Skin of body (tissue), 2 donors: ENCODE measurements around the gene RBFOX2. TPM values are rescaled to one million over a fixed set of nuclear protein-coding genes. Genes with fewer than 3 reads are reported as not detected.

ENCODE experiments used
- DNase-seq: peaks from one replicate; lab custom pipeline; 2025; lab: John Stamatoyannopoulos, UW
- total RNA-seq: library from RNA; depleted of rRNA; stranded (reverse); fragments of >200 nt; gene quantifications from one replicate; pipeline ENCODE4 v1.2.3, GENCODE V29; 2014

Gene RBFOX2
- total RNA-seq, 1 donor from 2014 or later: 144 TPM

DNA sequence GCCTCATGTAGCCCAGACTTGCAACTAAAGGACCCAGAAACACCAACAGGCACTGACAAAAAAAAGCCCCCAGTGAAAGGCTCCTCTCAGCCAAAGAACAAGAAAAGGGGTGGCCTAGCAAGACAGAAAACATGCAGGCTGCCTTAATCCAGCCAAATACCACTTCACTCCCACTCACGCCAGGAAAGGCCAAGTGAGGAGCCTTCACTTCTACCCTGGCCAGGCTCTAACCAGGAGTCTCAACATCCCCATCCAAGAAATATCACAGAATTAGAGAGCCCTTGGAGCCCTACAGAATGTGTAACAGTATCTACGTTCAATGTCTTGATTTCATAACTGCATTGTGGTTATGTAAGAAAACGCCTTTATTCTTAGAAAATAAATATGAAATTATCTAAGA is 162.0 kb downstream of the RBFOX2 start:
- no peak for DNase-seq

DNA sequence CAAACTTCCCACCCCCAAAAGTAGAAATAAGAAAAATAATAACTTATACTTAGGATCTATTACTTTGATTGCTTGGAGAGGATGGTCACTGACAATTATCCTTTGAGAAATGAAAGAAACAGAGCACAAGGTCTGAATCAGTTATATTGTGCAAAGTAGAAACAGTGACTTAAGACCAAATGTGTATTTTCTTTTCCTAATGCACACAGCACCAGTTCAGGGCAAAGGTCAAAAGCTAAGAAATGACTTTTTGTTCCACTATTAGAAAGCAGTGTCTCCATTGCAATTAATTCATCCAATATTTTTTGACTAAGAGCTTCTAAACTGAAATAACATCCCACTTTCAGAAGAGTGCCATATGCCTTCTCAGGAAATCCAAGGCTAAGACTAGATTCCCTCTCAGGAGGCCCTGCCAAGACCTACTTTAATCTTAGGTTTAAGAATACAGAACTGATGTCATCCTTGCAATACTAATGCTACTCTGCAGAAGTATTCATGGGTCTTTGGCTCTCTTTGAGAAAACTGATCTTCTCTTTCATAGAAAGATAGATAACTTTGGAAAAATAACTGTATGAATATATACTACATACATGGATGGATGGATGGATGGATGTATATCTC is 164.0 kb downstream of the RBFOX2 start:
- DNase-seq: no peak

DNA sequence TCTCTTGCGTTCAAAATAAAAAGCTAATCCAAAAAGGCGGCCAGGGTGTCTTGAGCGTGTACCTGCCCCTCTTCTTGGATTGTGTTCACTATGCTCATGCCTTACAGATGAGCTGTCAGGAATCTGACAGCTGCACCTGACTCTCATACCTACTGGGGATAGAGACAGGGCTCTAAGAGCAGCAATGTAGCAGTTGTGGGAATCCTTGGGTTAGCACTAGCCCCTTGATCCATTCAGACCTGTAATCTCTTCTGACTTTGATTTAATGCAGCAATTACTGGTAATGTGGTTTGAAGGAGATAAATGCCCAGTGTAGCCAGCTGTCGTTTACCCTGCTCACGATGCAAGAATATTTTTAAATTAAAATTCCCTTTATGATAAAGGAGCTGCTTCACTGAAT is 165.2 kb downstream of the RBFOX2 start:
- DNase-seq: no peak

DNA sequence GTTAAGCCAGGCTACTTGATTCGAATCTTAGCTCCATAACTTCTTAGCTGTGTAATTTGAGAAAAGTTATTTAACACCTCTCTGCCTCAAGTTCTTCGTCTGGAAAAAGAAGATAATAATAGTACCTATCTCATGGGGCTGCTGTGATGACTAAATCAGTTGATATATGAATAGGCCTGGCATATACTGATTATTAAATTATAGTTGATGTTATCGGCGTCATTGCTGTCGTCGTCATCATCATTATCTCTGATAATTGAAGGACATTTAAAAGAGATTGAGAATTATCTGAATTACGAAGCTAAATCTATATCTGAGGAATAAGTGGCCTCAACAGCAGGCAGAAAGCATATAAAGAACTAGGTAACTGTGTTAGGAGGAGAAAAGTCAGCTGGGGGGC is 165.9 kb downstream of the RBFOX2 start:
- no peak for DNase-seq

DNA sequence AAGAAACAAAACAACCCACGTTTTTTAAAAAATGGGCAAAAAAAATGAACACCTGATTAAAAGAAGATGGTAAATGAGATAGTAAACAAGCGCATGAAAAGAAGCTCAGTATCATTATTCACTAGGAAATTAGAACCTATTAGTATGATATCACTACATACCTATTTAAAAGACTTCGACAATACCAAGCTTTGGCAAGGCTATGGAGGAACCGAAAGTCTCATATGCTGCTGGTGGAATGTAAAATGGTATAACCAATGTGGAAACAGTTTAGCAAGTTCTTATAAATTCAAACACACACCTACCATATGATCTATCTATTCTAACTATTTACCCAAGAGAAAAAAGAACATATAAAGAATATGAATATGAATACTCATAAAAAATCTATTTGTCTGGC is 167.2 kb downstream of the RBFOX2 start:
- no peak for DNase-seq

DNA sequence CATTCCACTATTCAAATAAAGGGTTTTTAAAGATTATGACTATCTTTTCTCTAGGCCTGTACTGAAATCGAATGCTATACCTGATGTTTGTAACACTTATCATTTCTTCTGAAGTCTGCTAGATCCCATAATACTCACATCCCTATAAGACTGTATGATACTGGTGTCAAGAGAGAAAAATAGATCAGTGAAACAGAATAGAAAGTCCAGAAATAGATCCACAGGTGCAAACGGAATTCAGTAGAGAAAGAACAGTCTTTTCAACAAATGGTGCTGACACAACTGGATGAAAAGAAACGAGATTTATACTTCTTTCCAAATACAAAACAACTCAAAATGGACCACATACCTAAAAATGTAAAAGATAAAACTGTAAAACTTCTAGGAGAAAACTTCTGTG is 167.8 kb downstream of the RBFOX2 start:
- no peak for DNase-seq

DNA sequence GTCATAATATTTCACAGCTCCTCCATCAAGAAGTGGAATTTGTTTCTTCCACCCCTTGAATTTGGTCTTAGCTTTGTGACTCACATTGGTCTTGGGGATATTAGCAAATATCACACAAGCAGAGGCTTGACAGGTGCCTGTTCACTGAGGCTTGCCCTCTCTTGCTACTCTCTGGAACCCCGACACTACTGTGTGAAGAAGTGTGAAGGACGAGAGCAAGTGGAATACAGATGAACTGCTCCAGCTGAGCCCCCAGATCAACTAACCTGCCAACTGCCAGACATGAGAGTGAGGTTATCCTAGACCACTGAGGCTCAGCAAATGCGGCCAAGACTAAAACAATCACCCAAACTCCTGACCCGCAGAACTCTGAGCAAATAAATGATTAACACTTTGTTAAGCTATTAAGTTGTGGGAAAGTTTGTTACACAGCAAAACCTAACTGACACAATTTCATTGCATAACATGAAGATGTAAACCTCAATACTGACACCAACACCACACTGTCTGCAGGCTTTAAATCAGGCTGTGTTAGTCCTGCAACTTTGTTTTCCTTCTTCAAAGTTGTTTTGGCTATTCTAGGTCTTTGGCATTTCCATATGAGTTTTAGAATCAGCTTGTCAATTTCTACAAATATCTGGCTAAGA is 168.4 kb downstream of the RBFOX2 start:
- DNase-seq: no peak

DNA sequence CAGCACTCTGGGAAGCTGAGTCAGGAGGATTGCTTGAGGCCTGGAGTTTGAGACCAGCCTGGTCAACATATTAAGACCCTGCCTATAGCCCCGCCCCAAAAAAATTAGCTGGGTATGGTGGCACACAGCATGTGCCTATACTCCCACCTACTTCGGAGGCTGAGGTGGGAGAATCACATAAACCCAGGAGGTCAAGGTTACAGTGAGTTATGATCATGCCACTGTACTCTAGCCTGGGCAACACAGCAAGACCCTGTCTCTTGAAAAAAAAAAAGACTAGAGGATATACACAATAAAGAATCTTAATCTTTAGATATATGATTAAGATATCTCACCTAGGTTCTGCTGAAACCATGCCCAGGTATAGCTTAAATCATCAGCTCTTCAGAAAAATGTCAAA is 174.3 kb downstream of the RBFOX2 start:
- DNase-seq: no peak

DNA sequence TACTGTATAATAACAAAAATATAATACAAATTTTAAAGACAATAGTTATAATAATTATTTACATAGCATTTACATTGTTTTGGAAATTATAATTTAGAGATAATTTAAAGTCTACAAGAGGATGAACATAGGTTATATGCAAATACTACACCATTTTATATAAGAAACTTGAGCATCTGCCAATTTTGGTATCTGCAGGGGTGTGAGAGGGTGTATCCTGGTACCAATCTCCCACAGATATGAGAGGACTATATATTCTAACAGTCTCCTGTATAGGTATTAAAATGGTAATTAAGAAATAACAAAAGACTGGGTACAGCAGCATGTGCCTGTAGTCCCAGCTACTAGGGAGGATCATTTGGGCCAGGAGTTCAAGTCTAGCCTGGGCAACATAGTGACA is 176.5 kb downstream of the RBFOX2 start:
- DNase-seq: no peak

DNA sequence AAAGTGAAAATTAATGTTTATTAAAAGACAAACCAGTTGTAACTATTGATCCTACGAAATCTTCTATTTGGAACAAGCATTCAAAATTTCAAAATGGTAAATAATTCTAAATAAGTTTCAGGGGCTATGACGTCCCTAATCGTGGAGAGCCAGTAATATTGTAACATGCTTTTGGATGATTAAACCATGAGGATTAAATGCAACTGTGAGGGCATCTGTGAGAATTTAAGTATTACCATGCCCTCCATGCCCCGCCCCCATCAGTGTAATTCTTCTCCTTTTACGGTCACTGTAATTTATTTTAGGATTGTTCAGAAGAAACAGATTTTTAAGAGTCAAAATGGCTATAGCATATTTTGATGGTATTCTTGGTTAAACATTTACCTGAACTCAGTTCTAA is 177.8 kb downstream of the RBFOX2 start:
- no peak for DNase-seq

DNA sequence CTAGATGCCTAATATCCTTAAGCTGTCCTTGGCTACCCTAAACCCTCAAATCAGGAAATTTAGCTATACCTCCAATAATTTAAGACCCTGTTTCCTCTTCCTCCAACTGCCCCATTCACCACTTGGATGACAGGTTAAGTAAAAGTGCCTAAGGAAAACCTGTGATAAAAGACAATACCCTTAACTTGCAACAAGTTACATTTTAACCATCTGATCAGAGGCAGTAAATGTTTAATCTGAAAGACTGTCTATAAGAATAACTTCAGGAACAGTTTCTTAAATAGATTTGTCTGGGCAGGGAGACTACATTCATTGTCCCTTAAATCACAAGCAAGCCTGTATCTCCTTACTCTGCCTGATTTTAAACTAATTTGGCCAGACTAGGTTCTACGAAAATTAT is 181.8 kb downstream of the RBFOX2 start:
- DNase-seq: no peak

DNA sequence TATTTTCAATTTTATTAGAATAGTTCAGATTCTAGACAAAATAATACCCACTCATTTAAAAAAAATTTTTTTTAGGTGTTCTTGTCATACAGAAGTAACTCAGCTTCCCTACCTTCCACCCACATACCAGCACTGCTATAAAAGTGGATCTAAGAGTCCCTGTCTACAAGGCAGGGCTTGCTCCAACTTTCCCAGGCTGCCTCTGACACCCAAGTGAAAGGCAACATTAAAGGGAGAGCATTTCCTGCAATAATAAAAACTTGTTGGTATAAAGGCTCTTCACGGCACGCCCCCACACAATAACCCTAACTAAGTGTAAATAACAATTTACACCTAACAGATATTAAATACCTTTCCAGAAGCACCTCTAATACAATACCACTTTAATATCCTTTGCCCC is 183.7 kb downstream of the RBFOX2 start:
- DNase-seq: no peak

DNA sequence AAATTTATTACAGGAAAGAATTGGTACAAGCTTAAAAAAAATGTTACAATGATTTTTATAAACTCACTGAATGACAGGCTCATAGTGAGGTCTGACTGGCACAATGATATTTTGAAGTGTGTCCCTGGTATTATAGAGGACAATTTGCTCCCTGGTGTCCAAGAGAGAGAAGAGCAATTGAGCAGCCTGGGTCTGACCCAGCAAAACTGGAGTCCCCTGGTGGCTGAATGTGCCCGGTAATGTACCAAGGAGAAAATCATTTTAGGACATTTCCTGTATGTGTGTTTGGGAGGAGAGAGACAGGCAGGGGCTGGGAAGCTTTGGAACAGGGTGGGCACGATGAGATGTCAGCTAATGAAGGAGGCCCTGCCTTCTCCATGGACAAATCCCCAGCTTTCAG is 185.7 kb downstream of the RBFOX2 start:
- DNase-seq: no peak

DNA sequence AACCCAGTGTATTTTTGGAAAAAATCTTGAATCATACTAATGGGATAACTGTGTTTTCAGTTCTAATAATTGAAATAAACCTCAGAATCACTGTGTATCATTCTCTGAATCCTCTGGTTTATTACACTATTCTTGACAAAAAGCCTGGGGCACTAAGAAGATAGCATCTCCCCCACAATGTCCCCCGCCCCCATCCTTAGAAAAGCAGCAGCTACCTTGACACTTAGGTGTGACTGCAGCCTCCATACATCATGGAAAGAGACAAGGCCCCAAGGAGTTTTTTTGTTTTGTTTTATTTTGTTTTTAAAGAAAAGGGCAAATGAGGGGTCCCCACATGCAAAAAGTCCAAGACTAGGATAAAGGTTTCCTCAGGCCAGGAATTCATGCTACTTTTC is 186.1 kb downstream of the RBFOX2 start:
- no peak for DNase-seq

DNA sequence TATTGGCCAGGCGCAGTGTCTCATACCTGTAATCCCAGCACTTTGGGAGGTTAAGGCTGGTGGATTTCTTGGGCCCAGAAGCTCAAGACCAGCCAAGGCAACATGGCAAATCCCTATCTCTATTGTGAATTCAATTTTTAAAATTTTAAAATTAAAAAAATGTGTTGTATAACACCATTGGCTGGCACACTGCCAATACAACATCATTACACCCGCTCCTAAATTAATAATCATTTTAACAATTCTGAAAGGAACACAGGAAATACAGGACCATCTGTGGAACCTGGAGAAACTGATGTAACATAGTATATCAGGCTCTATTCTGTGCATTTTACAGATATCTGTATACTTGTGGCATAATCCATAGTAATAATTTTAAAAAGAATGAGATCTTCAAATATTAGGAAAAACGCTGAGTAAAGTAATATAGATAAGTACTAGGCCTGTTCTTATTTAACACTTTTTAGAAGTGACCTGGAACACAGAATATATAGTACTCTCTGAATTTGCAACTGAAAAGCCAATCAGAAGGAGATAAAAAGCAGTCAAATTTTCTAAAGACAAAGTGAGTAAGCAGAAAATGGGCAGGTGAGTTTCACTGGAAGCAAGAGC is 186.6 kb downstream of the RBFOX2 start:
- no peak for DNase-seq

DNA sequence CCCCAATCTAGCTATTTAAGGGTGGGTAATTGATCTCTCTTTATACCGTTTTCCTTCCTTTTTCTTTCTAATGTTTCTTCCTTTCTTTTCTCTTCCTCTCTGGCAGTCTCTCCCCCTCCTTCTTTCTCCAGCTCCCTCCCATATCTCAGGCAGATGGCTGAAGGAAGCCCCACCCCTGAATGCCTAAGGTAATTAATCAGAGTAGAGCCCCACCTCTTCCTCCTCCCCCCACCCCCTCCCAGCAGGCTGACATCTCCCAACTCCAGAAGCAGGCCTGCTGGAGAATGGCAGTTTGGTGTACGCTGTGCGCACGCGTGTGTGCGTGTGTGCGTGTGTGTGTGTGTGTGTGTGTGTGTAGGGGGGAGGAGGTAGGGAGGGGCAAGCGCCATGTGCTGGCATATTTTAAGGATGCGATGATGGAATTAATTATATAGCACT is 188.3 kb downstream of the RBFOX2 start:
- DNase-seq: peak; percentile 98

DNA sequence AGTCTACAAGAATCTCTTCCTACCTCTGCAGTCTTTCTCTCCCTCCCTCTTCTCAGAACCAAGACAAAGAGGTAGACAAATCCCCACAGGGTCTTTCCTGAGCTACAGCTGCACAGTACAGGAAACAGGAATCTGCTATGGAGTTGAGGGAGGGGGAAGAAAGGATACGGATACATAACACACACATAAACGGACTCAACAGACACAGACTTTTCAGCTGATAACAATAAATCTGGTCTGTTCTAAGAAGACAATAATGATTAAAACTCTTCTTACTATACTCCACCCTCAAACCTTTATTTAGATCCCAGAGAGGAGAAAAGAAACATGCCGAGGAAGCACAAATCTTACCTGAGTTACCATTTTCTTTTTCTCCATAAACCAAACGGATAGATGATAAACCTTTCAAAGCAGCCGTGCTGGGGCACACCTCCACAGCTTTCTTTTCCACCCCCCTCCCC is 188.8 kb downstream of the RBFOX2 start:
- DNase-seq: peak; percentile 54

DNA sequence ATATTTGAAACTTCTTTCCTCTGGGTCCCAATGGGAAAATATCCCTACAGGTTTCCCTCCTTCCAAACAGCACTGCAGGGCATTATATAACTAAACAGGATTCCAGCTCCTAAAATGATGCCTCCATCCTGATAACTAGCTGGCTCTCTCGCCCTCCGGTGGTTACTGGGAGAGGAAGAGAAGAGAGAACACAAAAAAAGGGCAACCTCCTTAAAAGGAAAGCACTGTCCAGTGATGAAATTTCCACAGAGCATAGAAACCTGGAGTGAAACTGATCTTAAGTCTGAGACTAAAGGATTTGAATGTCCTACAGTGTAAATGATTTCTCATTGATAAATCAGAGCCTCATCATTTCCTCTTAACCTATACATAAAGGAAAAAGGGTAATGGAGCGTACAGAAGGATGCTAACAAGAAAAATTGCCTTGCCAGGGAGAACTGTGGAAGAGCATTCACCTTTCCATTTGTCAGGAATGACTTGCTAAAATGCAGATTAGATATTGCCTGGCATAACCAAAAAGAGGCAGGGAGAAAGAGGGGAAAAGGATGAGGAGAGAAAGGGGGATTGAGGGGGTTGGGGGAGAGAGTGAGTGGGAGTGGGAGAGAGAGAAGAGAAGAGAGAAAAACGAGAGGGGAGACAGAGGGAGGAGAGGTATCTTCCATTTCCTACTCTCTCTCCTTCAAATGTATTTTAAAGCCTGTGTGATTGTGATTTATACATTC is 189.6 kb downstream of the RBFOX2 start:
- peak; percentile 40 for DNase-seq

DNA sequence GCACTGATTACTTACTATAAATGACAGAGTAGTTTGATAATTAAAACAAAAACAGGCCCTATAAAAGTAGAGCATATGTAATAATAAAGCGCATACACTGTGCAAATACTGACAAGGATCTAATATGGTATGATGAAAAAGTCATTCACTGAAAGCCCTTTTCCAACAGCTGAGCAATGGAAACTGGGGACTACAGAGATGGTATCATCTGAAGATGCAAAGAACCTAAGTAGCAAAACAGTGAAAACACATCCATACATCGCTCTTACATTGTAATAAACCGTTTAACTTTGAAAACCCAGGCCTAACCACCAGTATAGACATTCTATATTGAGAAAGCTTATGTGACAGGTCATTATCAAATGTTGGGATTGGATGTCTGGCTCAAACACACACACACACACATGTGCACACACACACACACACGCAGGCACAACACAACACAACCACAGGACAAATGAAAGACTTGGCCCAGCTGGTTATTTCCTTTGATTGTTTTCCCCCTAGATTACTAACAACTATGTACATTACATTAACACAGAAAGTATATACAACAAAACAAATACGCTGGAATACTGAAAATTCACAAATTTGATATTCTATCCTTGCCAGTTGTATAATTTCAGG is 191.4 kb downstream of the RBFOX2 start:
- peak; percentile 25 for DNase-seq

DNA sequence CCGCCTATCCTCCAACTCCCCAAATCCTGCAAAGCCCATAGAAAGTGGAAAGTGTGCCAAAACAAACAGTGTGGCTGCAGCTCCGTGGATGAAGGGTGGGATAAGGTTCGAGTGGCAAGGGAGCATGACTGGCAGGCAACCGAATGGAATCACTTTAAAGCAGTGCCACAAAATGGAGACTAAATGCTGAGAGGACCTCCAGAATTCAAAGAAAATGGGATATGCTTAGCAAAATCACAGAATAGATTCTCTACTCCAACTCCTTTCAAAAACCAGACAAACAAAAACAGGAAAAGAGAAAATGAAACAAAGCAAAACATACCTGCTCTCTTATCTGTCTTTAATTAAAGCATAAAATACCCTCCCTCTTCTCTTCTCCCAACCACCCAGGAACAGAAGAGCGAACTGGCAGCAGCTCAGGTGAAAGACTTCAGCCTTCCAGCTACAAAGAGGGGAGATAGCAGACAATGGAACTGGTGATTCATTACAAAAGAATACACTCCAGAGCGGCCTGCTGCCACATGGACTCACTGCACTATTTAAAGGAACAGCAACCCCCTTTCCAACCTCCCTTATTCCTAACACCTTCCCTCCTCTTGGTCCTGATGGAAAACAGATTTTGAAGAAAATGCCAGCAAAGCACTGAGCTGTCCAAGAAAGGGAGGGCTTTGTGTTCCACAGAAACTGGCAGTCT is 192.5 kb downstream of the RBFOX2 start:
- DNase-seq: peak; percentile 92
